Measurements from ENCODE around the gene PRUNE2.

- TF ChIP-seq ZBTB33 (IDR thresholded peaks at IDR 0.05; ENCODE audit: extremely low read depth, insufficient replicate concordance, low read length) (no peak), CTCF (IDR thresholded peaks at IDR 0.05 in 2 of 3, conservative IDR thresholded peaks at IDR 0.05 in 1 of 3; ENCODE audit: borderline replicate concordance in 1 of 3, insufficient read depth in 1 of 3, low read depth in 2 of 3, low read length in 2 of 3) (no peak), MAX (IDR thresholded peaks at IDR 0.05) (no peak)
These were observed 697 bp upstream of the PRUNE2 start for GRCh38 chr9:76906647-76906975.

Measured in HCT116 (cell line).